Breast epithelium (tissue), 4 donors: ENCODE data around the gene RAB6A. TPM values are rescaled to one million over a fixed set of nuclear protein-coding genes. Genes with fewer than 3 reads are reported as not detected.
A peak's percentile ranks its signal among the peaks of the same experiment; 100 is the strongest.

Experiments used
- DNase-seq, 2 donors: peaks; one replicate each; pipeline ENCODE4 v3.0.0-alpha.2; 2019; ENCODE audit warnings: low spot score in 2 of 2
- H3K27ac ChIP-seq, 2 donors: fragments of 200-600 bp; sonication (generic) in 1 of 2; one replicate each; pipeline ENCODE4 v1.5.1; 2016 to 2019; ENCODE audit warnings: mild to moderate bottlenecking in 1 of 2
- H3K27me3 ChIP-seq, 2 donors: fragments of 200-600 bp; sonication (generic) in 1 of 2; one replicate each; pipeline versions ENCODE4 v1.5.1 to v1.6.0; 2017 to 2019; ENCODE audit warnings: control low read depth in 1 of 2, mild to moderate bottlenecking in 1 of 2
- H3K36me3 ChIP-seq: fragments of 200-600 bp; one replicate; pipeline ENCODE4 v1.5.1; 2019
- H3K4me1 ChIP-seq, 2 donors: fragments of 200-600 bp; sonication (generic); one replicate each; pipeline ENCODE4 v1.5.1; 2016 to 2019; ENCODE audit warnings: control low read depth in 1 of 2
- H3K4me3 ChIP-seq, 3 donors: fragments of 200-600 bp; sonication (generic); 1 replicate in 2 of 3; 2 replicates in 1 of 3; pipeline ENCODE4 v1.5.1; 2016 to 2019; ENCODE audit warnings: mild to moderate bottlenecking in 3 of 3, moderate library complexity in 2 of 3
- H3K9me3 ChIP-seq, 2 donors: fragments of 200-600 bp; sonication (generic) in 1 of 2; one replicate each; pipeline ENCODE4 v1.5.1; 2016 to 2019; ENCODE audit warnings: control low read depth in 1 of 2
- POLR2A ChIP-seq: fragments of 450-650 bp; IDR thresholded peaks from one replicate; pipeline ENCODE4 v1.6.1; 2016; ENCODE audit warnings: antibody characterized with exemption, mild to moderate bottlenecking, moderate library complexity
- POLR2AphosphoS5 ChIP-seq, 3 donors: sonication (generic); formaldehyde crosslinking; IDR thresholded peaks; one replicate each; pipeline ENCODE4 v1.6.1; 2017; ENCODE audit warnings: antibody characterized with exemption in 3 of 3
- intact Hi-C: fragments of 100-400 bp; cut with DNase I; formaldehyde crosslinking; loops from one replicate; pipeline ENCODE4 v1.15.1; 2023; ENCODE audit warnings: low total_unique reads
- total RNA-seq, 3 donors: library from RNA; depleted of rRNA; stranded (reverse); fragments of >200 nt; gene quantifications; one replicate each; pipeline ENCODE4 v1.1.0, GENCODE V29; 2016
- TF ChIP-seq, protein P1 (sequence below), 3 donors: fragments of 450-650 bp; IDR thresholded peaks; one replicate each; pipeline ENCODE4 v1.5.1; 2016 to 2017; ENCODE audit warnings: antibody characterized with exemption in 3 of 3, mild to moderate bottlenecking in 3 of 3, moderate library complexity in 3 of 3

Gene RAB6A
- total RNA-seq, 3 donors from 2014 or later = 79.6 to 119 (median 102) TPM

DNA sequence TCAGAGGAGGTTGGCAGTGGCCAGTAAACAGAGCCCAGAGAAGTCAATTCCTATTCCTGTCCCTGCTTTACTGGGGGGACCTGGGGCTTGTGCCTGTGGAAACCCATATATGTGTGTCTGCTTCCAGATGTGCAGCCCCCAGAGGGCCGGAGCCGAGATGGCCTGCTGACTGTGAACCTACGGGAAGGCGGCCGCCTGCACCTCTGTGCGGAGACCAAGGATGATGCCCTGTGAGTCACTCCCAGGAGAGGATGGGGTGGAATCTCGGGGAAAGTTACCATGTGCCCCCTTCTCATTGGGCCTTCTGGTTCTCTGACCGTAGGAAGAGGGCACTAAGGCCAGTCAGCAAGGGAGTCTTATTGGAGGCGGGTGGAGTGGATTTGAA is 109.2 kb downstream of the RAB6A start:
- H3K27ac ChIP-seq = peak overlapping the region; percentile 76 to 78
- TF ChIP-seq POLR2A (no peak), POLR2AphosphoS5 (IDR thresholded peaks at IDR 0.05) (no peak)
- TF ChIP-seq, protein P1, sequence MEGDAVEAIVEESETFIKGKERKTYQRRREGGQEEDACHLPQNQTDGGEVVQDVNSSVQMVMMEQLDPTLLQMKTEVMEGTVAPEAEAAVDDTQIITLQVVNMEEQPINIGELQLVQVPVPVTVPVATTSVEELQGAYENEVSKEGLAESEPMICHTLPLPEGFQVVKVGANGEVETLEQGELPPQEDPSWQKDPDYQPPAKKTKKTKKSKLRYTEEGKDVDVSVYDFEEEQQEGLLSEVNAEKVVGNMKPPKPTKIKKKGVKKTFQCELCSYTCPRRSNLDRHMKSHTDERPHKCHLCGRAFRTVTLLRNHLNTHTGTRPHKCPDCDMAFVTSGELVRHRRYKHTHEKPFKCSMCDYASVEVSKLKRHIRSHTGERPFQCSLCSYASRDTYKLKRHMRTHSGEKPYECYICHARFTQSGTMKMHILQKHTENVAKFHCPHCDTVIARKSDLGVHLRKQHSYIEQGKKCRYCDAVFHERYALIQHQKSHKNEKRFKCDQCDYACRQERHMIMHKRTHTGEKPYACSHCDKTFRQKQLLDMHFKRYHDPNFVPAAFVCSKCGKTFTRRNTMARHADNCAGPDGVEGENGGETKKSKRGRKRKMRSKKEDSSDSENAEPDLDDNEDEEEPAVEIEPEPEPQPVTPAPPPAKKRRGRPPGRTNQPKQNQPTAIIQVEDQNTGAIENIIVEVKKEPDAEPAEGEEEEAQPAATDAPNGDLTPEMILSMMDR (IDR thresholded peaks at IDR 0.05) = no peak

DNA sequence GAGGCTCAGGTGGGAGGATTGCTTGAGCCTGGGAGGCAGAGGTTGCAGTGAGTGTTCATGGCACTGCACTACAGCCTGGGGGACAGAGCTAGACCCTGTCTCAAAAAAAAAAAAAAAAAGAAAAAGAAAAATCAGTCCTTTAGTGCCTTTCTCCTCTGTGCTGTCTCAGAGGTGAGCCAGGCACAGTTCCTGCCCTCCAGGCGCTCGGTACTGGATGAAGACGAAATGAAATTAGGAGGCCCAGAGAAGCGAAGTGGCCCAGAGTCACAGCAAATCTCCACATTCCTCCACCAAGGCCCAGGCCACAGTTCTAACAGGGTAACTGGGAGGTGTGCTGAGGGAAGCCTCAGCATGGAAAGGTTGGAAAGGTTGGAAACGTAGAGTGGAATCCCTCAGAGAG is 109.6 kb downstream of the RAB6A start:
- Histone ChIP-seq H3K36me3 (no peaks in the 10 kb centered on the region), H3K27me3 (no peaks in the 10 kb centered on the region), H3K27ac (peak overlapping the region; percentile 76 to 78), H3K4me3 (no peak overlapping the region), H3K9me3 (no peaks in the 10 kb centered on the region), H3K4me1 (no peaks in the 10 kb centered on the region)
- TF ChIP-seq, protein P1 (IDR thresholded peaks at IDR 0.05) = no peak
- no peak for TF ChIP-seq POLR2AphosphoS5 (IDR thresholded peaks at IDR 0.05)
- TF ChIP-seq POLR2A = no peak
- intact Hi-C loops = no loop called here
- no peak for DNase-seq

More for the DNA sequence above, 109.2 kb downstream of the RAB6A start:
- no peak for DNase-seq
- intact Hi-C loops = loop anchor here (2.0 kb wide), 1 partner anchor 15 kb away; no protein-coding TSS in a partner anchor
- Histone ChIP-seq H3K4me1 (no peaks in the 10 kb centered on the region), H3K9me3 (no peaks in the 10 kb centered on the region), H3K27me3 (no peaks in the 10 kb centered on the region), H3K4me3 (no peak overlapping the region), H3K36me3 (no peaks in the 10 kb centered on the region)

DNA sequence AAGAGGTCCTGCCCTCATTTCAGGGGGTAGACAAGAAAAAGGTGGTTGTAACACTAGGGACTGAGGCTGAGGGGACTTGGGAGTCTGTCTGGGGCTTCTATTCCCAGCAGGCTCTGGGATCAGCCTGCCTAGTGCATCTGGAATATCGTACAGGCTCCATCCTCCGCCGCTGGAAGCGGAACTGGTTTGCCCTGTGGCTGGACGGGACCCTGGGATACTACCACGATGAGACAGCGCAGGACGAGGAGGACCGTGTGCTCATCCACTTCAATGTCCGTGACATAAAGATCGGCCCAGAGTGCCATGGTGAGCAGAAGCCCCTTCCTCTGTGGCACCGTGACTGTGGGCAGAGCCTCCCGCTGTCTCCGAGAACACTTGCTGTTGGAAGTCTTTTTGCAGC is 110.5 kb downstream of the RAB6A start:
- TF ChIP-seq POLR2AphosphoS5 (IDR thresholded peaks at IDR 0.05) (no peak), POLR2A (no peak)
- TF ChIP-seq, protein P1 (IDR thresholded peaks at IDR 0.05) = no peak
- Histone ChIP-seq H3K4me3 (no peak overlapping the region), H3K27me3 (no peaks in the 10 kb centered on the region), H3K36me3 (no peaks in the 10 kb centered on the region), H3K4me1 (no peaks in the 10 kb centered on the region), H3K9me3 (no peaks in the 10 kb centered on the region), H3K27ac (no peak overlapping the region)
- DNase-seq = no peak
- intact Hi-C loops = no loop called here

DNA sequence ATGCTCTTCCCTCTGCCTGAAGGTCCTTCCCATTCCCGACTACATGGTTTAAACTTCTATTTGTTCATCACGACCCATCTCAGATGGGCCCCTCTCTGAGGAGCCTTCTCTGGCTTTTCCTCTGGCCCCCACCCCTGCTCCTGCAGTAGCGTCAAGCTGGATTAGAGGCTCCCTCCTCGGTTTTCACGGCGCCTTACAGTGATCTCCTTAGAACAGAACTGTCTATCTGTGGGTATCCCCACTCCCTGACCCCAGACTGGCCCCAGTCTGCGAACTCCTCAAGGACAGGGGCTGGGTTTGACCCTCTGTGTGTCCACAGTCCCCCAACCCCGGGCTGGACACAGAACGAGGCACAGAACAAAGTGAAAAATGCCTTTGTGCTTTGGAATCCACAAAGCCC is 111.7 kb downstream of the RAB6A start:
- H3K9me3 ChIP-seq = no peaks in the 10 kb centered on the region
- TF ChIP-seq POLR2AphosphoS5 (IDR thresholded peaks at IDR 0.05) (no peak), POLR2A (no peak)
- TF ChIP-seq, protein P1 (IDR thresholded peaks at IDR 0.05) = no peak
- H3K36me3 ChIP-seq = no peaks in the 10 kb centered on the region
- intact Hi-C loops = loop anchor here (10.0 kb wide), 1 partner anchor 224 kb away; no protein-coding TSS in a partner anchor
- peak overlapping the region in 1 of 2 donors; percentile 71 for H3K27ac ChIP-seq
- H3K4me3 ChIP-seq = no peak overlapping the region
- DNase-seq = no peak
- no peaks in the 10 kb centered on the region for H3K27me3 ChIP-seq
- H3K4me1 ChIP-seq = no peaks in the 10 kb centered on the region

DNA sequence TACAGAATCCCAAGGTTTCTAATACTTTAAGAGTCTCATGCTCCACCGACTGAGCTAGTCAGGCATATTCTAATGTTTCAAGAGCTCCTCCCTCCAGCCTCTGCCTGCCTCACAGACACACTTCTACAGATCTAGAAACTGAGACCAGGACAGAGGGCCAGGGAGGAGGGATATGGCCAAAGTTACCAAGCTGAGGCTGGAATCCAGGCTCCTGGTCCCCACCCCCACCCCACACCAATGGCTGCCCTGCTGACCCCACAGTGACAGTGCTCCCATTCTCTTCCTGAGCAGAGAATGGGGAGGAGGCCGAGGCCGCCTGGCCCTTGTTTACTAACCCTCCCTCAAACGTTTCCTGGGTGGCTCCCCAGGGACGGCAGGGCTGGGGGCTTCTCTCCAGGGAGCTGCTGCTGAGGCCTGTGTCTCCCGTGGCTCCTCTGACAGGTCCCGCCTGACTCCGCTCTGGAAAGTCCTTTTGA is 112.3 kb downstream of the RAB6A start:
- TF ChIP-seq POLR2A = no peak
- TF ChIP-seq, protein P1 (IDR thresholded peaks at IDR 0.05) = no peak
- no peak for TF ChIP-seq POLR2AphosphoS5 (IDR thresholded peaks at IDR 0.05)
- DNase-seq = no peak
- intact Hi-C loops = loop anchor here (10.0 kb wide), 1 partner anchor 224 kb away; no protein-coding TSS in a partner anchor
- H3K27me3 ChIP-seq = no peaks in the 10 kb centered on the region
- no peaks in the 10 kb centered on the region for H3K9me3 ChIP-seq
- no peaks in the 10 kb centered on the region for H3K4me1 ChIP-seq
- peak overlapping the region in 1 of 2 donors; percentile 71 for H3K27ac ChIP-seq
- no peaks in the 10 kb centered on the region for H3K36me3 ChIP-seq
- no peak overlapping the region for H3K4me3 ChIP-seq
